GM23248 (cell line): ENCODE data around the gene ANKRD63.

Experiments
- EZH2 ChIP-seq: fragments of 200-600 bp; sonication (generic); IDR thresholded peaks from 2 replicates; pipeline ENCODE4 v1.6.1; 2018; ENCODE audit warnings: antibody characterized with exemption, mild to moderate bottlenecking; ENCODE audit not compliant: insufficient read depth, poor library complexity, severe bottlenecking
- EZH2phosphoT487 ChIP-seq: fragments of 200-600 bp; sonication (generic); IDR thresholded peaks from 2 replicates; pipeline ENCODE4 v1.6.1; 2018; ENCODE audit warnings: antibody characterized with exemption, moderate library complexity, mild to moderate bottlenecking, low read depth; ENCODE audit not compliant: insufficient read depth

DNA sequence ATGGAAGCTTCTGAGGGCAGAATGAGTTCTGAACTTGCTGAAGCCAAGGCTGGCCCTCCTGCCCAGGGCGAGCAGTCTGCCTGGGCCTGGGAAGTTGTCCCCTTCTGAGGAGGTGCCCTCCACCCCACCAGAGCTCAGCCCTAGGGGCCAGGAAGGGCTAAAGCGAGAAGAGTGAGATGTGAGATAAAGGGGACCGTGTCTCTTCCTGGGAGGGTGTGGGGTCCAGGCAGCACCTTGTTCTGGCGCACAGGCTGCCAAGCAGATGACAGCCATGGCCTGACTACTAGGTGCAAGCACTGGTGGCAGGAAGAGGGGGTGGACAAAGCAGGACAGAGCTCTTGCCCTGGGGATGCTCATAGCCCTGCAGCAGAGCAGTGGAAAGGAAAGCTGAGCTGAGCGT lies 40.3 kb downstream of the ANKRD63 start:
- TF ChIP-seq EZH2, result no peak
- TF ChIP-seq EZH2phosphoT487, result no peak
